ENCODE results near the gene GJA1. TPM values are rescaled to one million over a fixed set of nuclear protein-coding genes. Genes with fewer than 3 reads are reported as not detected.
"Not testable (repeated sequence)": the region's sequence is repeated elsewhere in the genome, so short reads cannot be mapped to it uniquely, and the experiment has no call there.

The GJA1 gene
- total RNA-seq, 1 donor from 2014 or later, result 190 TPM

- Mint-ChIP-seq H3K27me3 (no peaks in the 10 kb centered on the region), H3K9me3 (peaks cover 9% of the 10 kb centered on the region), H3K4me3 (no peak overlapping the region), H3K4me1 (ENCODE audit: unreplicated experiment) (peaks cover 7% of the 10 kb centered on the region), H3K27ac (no peak overlapping the region), H3K36me3 (no peaks in the 10 kb centered on the region)
- TF ChIP-seq CTCF (conservative IDR thresholded peaks at IDR 0.05), result no peak
- no peak for DNase-seq (ENCODE audit: extremely low spot score, unreplicated experiment)
These were observed 17.1 kb upstream of the GJA1 start for GRCh38 chr6:121418346-121418745.

- H3K27ac Mint-ChIP-seq, result no peak overlapping the region
- TF ChIP-seq CTCF (conservative IDR thresholded peaks at IDR 0.05), result no peak
- H3K36me3 Mint-ChIP-seq, result no peaks in the 10 kb centered on the region
These were observed 8.8 kb upstream of the GJA1 start for GRCh38 chr6:121426686-121427085.

GRCh38 chr6:121428872-121429756, 6.3 kb upstream of the GJA1 start:
- no peak for DNase-seq (ENCODE audit: extremely low spot score, unreplicated experiment)
- H3K36me3 Mint-ChIP-seq, result no peaks in the 10 kb centered on the region
- peaks cover 26% of the 10 kb centered on the region for H3K4me1 Mint-ChIP-seq (ENCODE audit: unreplicated experiment)
- H3K4me3 Mint-ChIP-seq, result no peak overlapping the region
- no peaks in the 10 kb centered on the region for H3K27me3 Mint-ChIP-seq
- no peak for TF ChIP-seq CTCF (conservative IDR thresholded peaks at IDR 0.05)
- no peak overlapping the region for H3K27ac Mint-ChIP-seq
- H3K9me3 Mint-ChIP-seq, result no peaks in the 10 kb centered on the region

More at GRCh38 chr6:121426686-121427085, 8.8 kb upstream of the GJA1 start:
- no peaks in the 10 kb centered on the region for H3K27me3 Mint-ChIP-seq
- H3K4me3 Mint-ChIP-seq, result no peak overlapping the region
- DNase-seq (ENCODE audit: extremely low spot score, unreplicated experiment), result no peak
- peaks cover 21% of the 10 kb centered on the region for H3K4me1 Mint-ChIP-seq (ENCODE audit: unreplicated experiment)
- H3K9me3 Mint-ChIP-seq, result no peaks in the 10 kb centered on the region

DNA sequence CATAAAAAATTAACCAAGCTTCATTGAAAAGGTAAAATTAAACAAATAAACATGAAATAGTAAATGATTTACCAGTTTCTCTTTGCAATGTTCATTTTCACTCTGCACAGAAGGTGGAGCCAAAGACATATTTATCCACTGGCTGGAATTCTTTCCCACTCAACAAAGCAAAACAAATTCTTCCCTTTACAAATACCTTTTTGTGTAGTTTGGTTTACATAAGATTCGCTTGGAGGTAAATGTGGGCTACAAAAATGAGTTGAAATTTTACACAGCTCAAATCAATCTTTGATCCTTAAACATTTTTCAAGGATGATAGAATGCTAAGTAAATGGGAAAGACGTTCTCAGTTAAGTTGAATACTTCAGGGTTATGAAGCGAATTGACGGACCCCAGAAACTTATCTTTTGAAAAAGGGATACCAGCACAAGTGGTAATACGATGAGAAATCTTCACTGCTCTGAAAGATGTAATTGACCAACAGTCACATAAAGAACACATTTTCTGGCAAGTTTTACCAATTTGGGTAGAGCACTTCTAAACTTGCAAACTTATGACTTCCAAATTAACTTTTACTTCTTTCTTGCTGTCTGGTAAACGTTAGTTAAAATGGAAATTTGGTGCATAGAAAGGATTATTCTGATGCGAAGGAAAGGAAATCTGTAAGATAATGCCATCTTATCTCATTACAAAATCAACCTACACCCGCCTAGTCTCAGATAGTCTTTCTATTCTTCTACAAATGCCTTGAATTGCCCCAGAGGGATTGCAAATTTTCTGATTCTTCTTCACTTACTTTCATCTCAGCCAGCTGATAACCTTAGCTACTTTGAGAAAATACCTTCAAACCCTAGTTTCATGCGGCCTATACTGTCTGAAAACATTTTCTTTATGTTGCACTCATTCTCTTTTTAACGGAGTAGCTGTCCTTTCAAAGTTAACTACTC, 4.7 kb upstream of the GJA1 start:
- Mint-ChIP-seq H3K4me1 (ENCODE audit: unreplicated experiment) (peaks cover 37% of the 10 kb centered on the region), H3K27me3 (no peaks in the 10 kb centered on the region), H3K9me3 (no peaks in the 10 kb centered on the region), H3K4me3 (peak overlapping the region; percentile 6), H3K27ac (peak overlapping the region; percentile 42), H3K36me3 (no peaks in the 10 kb centered on the region)
- TF ChIP-seq CTCF (conservative IDR thresholded peaks at IDR 0.05), result peak; percentile 86
- DNase-seq (ENCODE audit: extremely low spot score, unreplicated experiment), result no peak

DNA sequence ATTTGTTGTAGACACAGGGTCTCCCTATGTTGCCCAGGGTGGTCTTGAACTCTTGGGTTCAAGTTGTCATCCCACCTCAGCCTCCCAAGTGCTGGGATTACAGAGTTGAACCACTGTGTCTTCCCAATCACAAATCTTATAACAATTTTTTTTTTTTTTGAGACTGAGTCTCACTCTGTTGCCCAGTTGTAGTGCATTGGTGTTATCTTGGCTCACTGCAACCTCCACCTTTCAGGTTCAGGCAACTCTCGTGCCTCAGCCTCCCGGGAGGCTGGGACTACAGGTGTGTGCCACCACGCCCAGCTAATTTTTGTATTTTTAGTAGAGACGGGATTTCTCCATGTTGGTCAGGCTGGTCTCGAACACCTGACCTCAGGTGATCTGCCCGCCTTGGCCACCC, 3.7 kb upstream of the GJA1 start:
- H3K4me3 Mint-ChIP-seq; H3K27me3 Mint-ChIP-seq; H3K36me3 Mint-ChIP-seq; H3K27ac Mint-ChIP-seq; H3K9me3 Mint-ChIP-seq; DNase-seq (ENCODE audit: extremely low spot score, unreplicated experiment): not testable (repeated sequence)
- peaks cover 34% of the 10 kb centered on the region for H3K4me1 Mint-ChIP-seq (ENCODE audit: unreplicated experiment)
